ENCODE results near the gene FNDC3A. TPM values are rescaled to one million over a fixed set of nuclear protein-coding genes. Genes with fewer than 3 reads are reported as not detected.

FNDC3A gene
- total and polyA plus RNA-seq, 3 experiments from 2014 or later: 8.8 to 22.7 (median 21.8) TPM

- no peak overlapping the region for H3K4me3 ChIP-seq (ENCODE audit: low read length)
Measured at GRCh38 chr13:49098771-49099512, 123.2 kb downstream of the FNDC3A start.

GRCh38 chr13:49099513-49099877, 123.8 kb downstream of the FNDC3A start:
- Histone ChIP-seq H3K4me1 (ENCODE audit: insufficient read depth, low read length) (no peaks in the 10 kb centered on the region), H3K9me3 (ENCODE audit: low read length) (no peaks in the 10 kb centered on the region), H3K36me3 (ENCODE audit: insufficient read depth, low read length) (no peaks in the 10 kb centered on the region), H3K27me3 (ENCODE audit: insufficient read depth, low read length, poor library complexity, severe bottlenecking) (no peaks in the 10 kb centered on the region), H3K27ac (ENCODE audit: low read depth, low read length) (no peak overlapping the region), H3K4me3 (ENCODE audit: low read length) (no peak overlapping the region)
- H3K4me3 Mint-ChIP-seq: no peak overlapping the region
- peaks cover 0 to 6% (median 3%) of the 10 kb centered on the region in 3 donors for H3K36me3 Mint-ChIP-seq
- CTCF ChIA-PET: interaction anchor here (0.6 to 1.6 kb wide), 3 partner anchors 13 to 487 kb away, joined by 3 to 5 read pairs (median 3); no protein-coding TSS in a partner anchor
- H3K27ac Mint-ChIP-seq: peak overlapping the region in 1 of 8 donors; percentile 19
- POLR2A ChIA-PET: no interaction called here
- DNase-seq: no peak
- peaks cover 4 to 15% (median 13%) of the 10 kb centered on the region in 3 donors for H3K4me1 Mint-ChIP-seq
- no peaks in the 10 kb centered on the region for H3K27me3 Mint-ChIP-seq
- H3K9me3 Mint-ChIP-seq: no peaks in the 10 kb centered on the region

More at GRCh38 chr13:49098771-49099512, 123.2 kb downstream of the FNDC3A start:
- no peaks in the 10 kb centered on the region for H3K27me3 Mint-ChIP-seq
- Histone ChIP-seq H3K27me3 (ENCODE audit: insufficient read depth, low read length, poor library complexity, severe bottlenecking) (no peaks in the 10 kb centered on the region), H3K36me3 (ENCODE audit: insufficient read depth, low read length) (no peaks in the 10 kb centered on the region), H3K4me1 (ENCODE audit: insufficient read depth, low read length) (no peaks in the 10 kb centered on the region), H3K9me3 (ENCODE audit: low read length) (no peaks in the 10 kb centered on the region), H3K27ac (ENCODE audit: low read depth, low read length) (no peak overlapping the region)
- no peaks in the 10 kb centered on the region for H3K9me3 Mint-ChIP-seq
- ChIA-PET POLR2A (no interaction called here), CTCF (interaction anchor here (0.6 to 1.6 kb wide), 3 partner anchors 12 to 487 kb away, joined by 3 to 5 read pairs (median 3); no protein-coding TSS in a partner anchor)
- DNase-seq: no peak
- peak overlapping the region in 3 of 8 donors; percentile 9 to 69 (median 19) for H3K27ac Mint-ChIP-seq
- H3K4me1 Mint-ChIP-seq: peaks cover 4 to 15% (median 15%) of the 10 kb centered on the region in 3 donors
- peaks cover 0 to 6% (median 3%) of the 10 kb centered on the region in 3 donors for H3K36me3 Mint-ChIP-seq
- H3K4me3 Mint-ChIP-seq: no peak overlapping the region

- Histone ChIP-seq H3K27me3 (ENCODE audit: insufficient read depth, low read length, poor library complexity, severe bottlenecking) (no peaks in the 10 kb centered on the region), H3K4me1 (ENCODE audit: insufficient read depth, low read length) (no peaks in the 10 kb centered on the region), H3K36me3 (ENCODE audit: insufficient read depth, low read length) (no peaks in the 10 kb centered on the region), H3K9me3 (ENCODE audit: low read length) (no peaks in the 10 kb centered on the region), H3K27ac (ENCODE audit: low read depth, low read length) (no peak overlapping the region), H3K4me3 (ENCODE audit: low read length) (no peak overlapping the region)
- Mint-ChIP-seq H3K36me3 (peaks cover 0 to 8% (median 3%) of the 10 kb centered on the region in 3 donors), H3K9me3 (no peaks in the 10 kb centered on the region), H3K27me3 (no peaks in the 10 kb centered on the region), H3K4me3 (no peak overlapping the region), H3K27ac (peak overlapping the region in 3 of 8 donors; percentile 2 to 39 (median 14)), H3K4me1 (peaks cover 4 to 12% (median 10%) of the 10 kb centered on the region in 3 donors)
- ChIA-PET CTCF (interaction anchor here (0.7 kb wide), 2 partner anchors 21 to 288 kb away, joined by 3 read pairs; no protein-coding TSS in a partner anchor), POLR2A (no interaction called here)
- no peak for DNase-seq
Measured at GRCh38 chr13:49100637-49101570, 125.2 kb downstream of the FNDC3A start.

GRCh38 chr13:49108196-49108595, 132.5 kb downstream of the FNDC3A start:
- Mint-ChIP-seq H3K36me3 (peaks cover 0 to 6% (median 4%) of the 10 kb centered on the region in 3 donors), H3K9me3 (no peaks in the 10 kb centered on the region)
- POLR2A ChIA-PET: no interaction called here

GRCh38 chr13:49110122-49110912, 134.6 kb downstream of the FNDC3A start:
- peaks cover 46% of the 10 kb centered on the region for H3K4me1 ChIP-seq (ENCODE audit: insufficient read depth, low read length)
- H3K4me3 Mint-ChIP-seq: peak overlapping the region; percentile 86 to 96 (median 90)
- peaks cover 3% of the 10 kb centered on the region for H3K36me3 ChIP-seq (ENCODE audit: insufficient read depth, low read length)
- peak overlapping the region; percentile 60 for H3K27ac ChIP-seq (ENCODE audit: low read depth, low read length)
- H3K36me3 Mint-ChIP-seq: peaks cover 2 to 16% (median 7%) of the 10 kb centered on the region in 3 donors
- ChIA-PET CTCF (interaction anchor here (0.7 to 0.8 kb wide), 2 partner anchors 117 to 134 kb away, joined by 3 read pairs; partner anchors contain the start of gene FNDC3A), POLR2A (interaction anchor here (0.7 to 0.9 kb wide), 3 partner anchors 67 to 333 kb away, joined by 3 to 5 read pairs (median 4); partner anchors contain the start of genes CAB39L, FNDC3A and SETDB2)
- no peaks in the 10 kb centered on the region for H3K9me3 ChIP-seq (ENCODE audit: low read length)
- H3K4me3 ChIP-seq (ENCODE audit: low read length): peak overlapping the region; percentile 75
- peak; percentile 63 to 82 (median 74) for DNase-seq
- no peaks in the 10 kb centered on the region for H3K9me3 Mint-ChIP-seq
- no peaks in the 10 kb centered on the region for H3K27me3 ChIP-seq (ENCODE audit: insufficient read depth, low read length, poor library complexity, severe bottlenecking)
- peak overlapping the region; percentile 71 to 96 (median 89) for H3K27ac Mint-ChIP-seq
- H3K4me1 Mint-ChIP-seq: peaks cover 43 to 53% (median 46%) of the 10 kb centered on the region in 3 donors
- H3K27me3 Mint-ChIP-seq: no peaks in the 10 kb centered on the region

More at GRCh38 chr13:49108196-49108595, 132.5 kb downstream of the FNDC3A start:
- H3K27ac ChIP-seq (ENCODE audit: low read depth, low read length): no peak overlapping the region
- H3K4me3 ChIP-seq (ENCODE audit: low read length): no peak overlapping the region
- Mint-ChIP-seq H3K4me3 (no peak overlapping the region), H3K27ac (no peak overlapping the region), H3K4me1 (peaks cover 27 to 33% (median 28%) of the 10 kb centered on the region in 3 donors), H3K27me3 (no peaks in the 10 kb centered on the region)
- DNase-seq: no peak
- H3K27me3 ChIP-seq (ENCODE audit: insufficient read depth, low read length, poor library complexity, severe bottlenecking): no peaks in the 10 kb centered on the region
- H3K9me3 ChIP-seq (ENCODE audit: low read length): no peaks in the 10 kb centered on the region
- H3K4me1 ChIP-seq (ENCODE audit: insufficient read depth, low read length): peaks cover 37% of the 10 kb centered on the region
- CTCF ChIA-PET: no interaction called here
- no peaks in the 10 kb centered on the region for H3K36me3 ChIP-seq (ENCODE audit: insufficient read depth, low read length)

- Mint-ChIP-seq H3K36me3 (peaks cover 3 to 21% (median 6%) of the 10 kb centered on the region in 3 donors), H3K27ac (peak overlapping the region in 6 of 8 donors; percentile 71 to 96 (median 91))
- H3K27ac ChIP-seq (ENCODE audit: low read depth, low read length): peak overlapping the region; percentile 60
Measured at GRCh38 chr13:49110913-49111170, 135.1 kb downstream of the FNDC3A start.

GRCh38 chr13:49112782-49113525, 137.2 kb downstream of the FNDC3A start:
- Histone ChIP-seq H3K36me3 (ENCODE audit: insufficient read depth, low read length) (peaks cover 17% of the 10 kb centered on the region), H3K9me3 (ENCODE audit: low read length) (no peaks in the 10 kb centered on the region), H3K27ac (ENCODE audit: low read depth, low read length) (no peak overlapping the region), H3K27me3 (ENCODE audit: insufficient read depth, low read length, poor library complexity, severe bottlenecking) (no peaks in the 10 kb centered on the region), H3K4me1 (ENCODE audit: insufficient read depth, low read length) (peaks cover 41% of the 10 kb centered on the region), H3K4me3 (ENCODE audit: low read length) (no peak overlapping the region)
- POLR2A ChIA-PET: no interaction called here
- H3K27ac Mint-ChIP-seq: peak overlapping the region in 7 of 8 donors; percentile 8 to 74 (median 36)
- H3K4me3 Mint-ChIP-seq: peak overlapping the region in 6 of 7 donors; percentile 10 to 69 (median 30)
- no peak for DNase-seq
- no peaks in the 10 kb centered on the region for H3K27me3 Mint-ChIP-seq
- CTCF ChIA-PET: no interaction called here
- H3K4me1 Mint-ChIP-seq: peaks cover 49 to 60% (median 58%) of the 10 kb centered on the region in 3 donors
- no peaks in the 10 kb centered on the region for H3K9me3 Mint-ChIP-seq
- peaks cover 7 to 39% (median 14%) of the 10 kb centered on the region in 3 donors for H3K36me3 Mint-ChIP-seq

More at GRCh38 chr13:49110913-49111170, 135.1 kb downstream of the FNDC3A start:
- Mint-ChIP-seq H3K4me3 (peak overlapping the region; percentile 86 to 96 (median 90)), H3K4me1 (peaks cover 47 to 58% (median 51%) of the 10 kb centered on the region in 3 donors), H3K27me3 (no peaks in the 10 kb centered on the region), H3K9me3 (no peaks in the 10 kb centered on the region)
- Histone ChIP-seq H3K27me3 (ENCODE audit: insufficient read depth, low read length, poor library complexity, severe bottlenecking) (no peaks in the 10 kb centered on the region), H3K4me1 (ENCODE audit: insufficient read depth, low read length) (peaks cover 46% of the 10 kb centered on the region), H3K9me3 (ENCODE audit: low read length) (no peaks in the 10 kb centered on the region), H3K36me3 (ENCODE audit: insufficient read depth, low read length) (peaks cover 8% of the 10 kb centered on the region), H3K4me3 (ENCODE audit: low read length) (peak overlapping the region; percentile 75)
- CTCF ChIA-PET: no interaction called here
- no peak for DNase-seq
- POLR2A ChIA-PET: no interaction called here

Data from CD8-positive, alpha-beta memory T cell (primary cell).